Fibroblast of skin of back (primary cell): ENCODE results near the gene YIPF2.

Experiments
- DNase-seq: peaks from one replicate; pipeline ENCODE4 v3.0.0-alpha.2; 2013

Gene YIPF2

GRCh38 chr19:10872546-10873107 is 55.8 kb downstream of the YIPF2 start:
- DNase-seq = no peak
